Activated gamma-delta T cell treated with anti-CD3 and anti-CD28 coated beads, Interleukin-2, amount 50 U/mL, for 16 hours (primary cell): ENCODE measurements around the gene NCAM2.

ENCODE experiments used
- DNase-seq: peaks from one replicate; pipeline ENCODE4 v3.0.0-alpha.2; 2020; ENCODE audit warnings: low read depth

Gene NCAM2

GRCh38 chr21:20997636-20998455 lies at the start of gene NCAM2:
NCAM2 (plus strand) TSS chr21:20998409.
- DNase-seq: peak; percentile 39

- DNase-seq: no peak
These were observed 48.3 kb upstream of the NCAM2 start for GRCh38 chr21:20949884-20950283.

DNA sequence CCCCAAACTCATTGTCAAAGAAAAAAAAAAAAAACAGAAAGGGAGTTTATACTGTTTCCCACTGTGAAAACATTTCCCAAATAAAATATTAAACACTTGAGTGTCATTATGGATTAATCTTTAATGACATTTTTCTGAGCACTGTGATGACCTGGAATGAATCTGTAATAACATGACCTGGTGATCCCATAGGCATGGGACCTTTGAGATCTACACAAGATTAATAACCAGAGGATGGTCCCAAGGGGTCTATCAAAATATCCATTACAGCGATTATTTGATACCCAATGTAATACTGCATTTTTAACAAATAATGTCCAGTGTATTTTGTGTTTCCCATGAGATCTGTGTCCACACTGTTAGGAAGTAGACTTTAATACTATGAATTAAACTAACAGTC lies 32.4 kb upstream of the NCAM2 start:
- no peak for DNase-seq

GRCh38 chr21:20968391-20968790 lies 29.8 kb upstream of the NCAM2 start:
- DNase-seq: no peak

- DNase-seq: no peak
These were observed 27.5 kb upstream of the NCAM2 start for GRCh38 chr21:20970691-20971090.

GRCh38 chr21:20971296-20971921 lies 26.8 kb upstream of the NCAM2 start:
- no peak for DNase-seq

- no peak for DNase-seq
These were observed 3.4 kb upstream of the NCAM2 start for GRCh38 chr21:20994790-20995189.

- DNase-seq: no peak
These were observed 1.5 kb upstream of the NCAM2 start for GRCh38 chr21:20996421-20997310.

DNA sequence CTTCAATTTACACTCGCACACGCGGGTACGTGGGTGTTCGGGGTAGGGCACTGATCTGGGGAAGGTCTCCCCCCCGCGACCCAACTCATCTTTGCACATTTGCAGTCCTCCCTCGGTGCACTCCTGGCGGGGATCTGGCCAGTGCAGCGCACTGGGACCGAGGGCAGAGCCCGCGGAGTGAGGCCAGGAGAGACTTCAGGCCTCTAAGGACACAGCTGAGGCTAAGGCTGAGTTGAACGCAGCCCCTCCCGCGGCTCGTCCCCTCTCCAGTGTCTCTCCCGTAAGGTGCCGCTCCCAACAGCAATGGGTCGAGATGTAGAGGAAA lies 936 bp upstream of the NCAM2 start:
- no peak for DNase-seq

GRCh38 chr21:20998456-20998789 lies 214 bp downstream of the NCAM2 start:
- DNase-seq: no peak

GRCh38 chr21:20998886-20999285 lies 677 bp downstream of the NCAM2 start:
- DNase-seq: no peak

DNA sequence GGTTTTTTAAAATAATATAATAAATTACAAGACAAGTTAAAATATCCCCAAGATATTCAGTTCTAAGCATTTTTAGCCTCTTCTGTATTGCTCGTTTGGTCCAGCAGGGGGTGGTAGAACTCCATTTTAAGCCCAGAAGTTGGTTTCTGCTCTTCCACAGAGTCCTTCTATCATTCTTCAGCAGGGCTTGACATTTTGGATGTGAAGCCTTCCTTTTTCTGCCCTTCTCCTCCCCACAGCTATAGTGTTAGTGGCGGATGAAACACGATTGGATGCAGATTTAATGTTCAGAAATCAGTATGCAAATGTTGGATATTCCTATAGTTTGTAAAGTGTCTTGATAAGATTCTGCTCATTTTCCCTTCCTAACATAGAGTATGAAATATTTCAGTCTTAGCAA lies 1.4 kb downstream of the NCAM2 start:
- DNase-seq: no peak

- DNase-seq: no peak
These were observed 2.5 kb downstream of the NCAM2 start for GRCh38 chr21:21000591-21001175.

- DNase-seq: no peak
These were observed 3.4 kb downstream of the NCAM2 start for GRCh38 chr21:21001591-21002100.

GRCh38 chr21:21002153-21002552 lies 3.9 kb downstream of the NCAM2 start:
- DNase-seq: no peak

- DNase-seq: no peak
These were observed 5.5 kb downstream of the NCAM2 start for GRCh38 chr21:21003701-21004100.

GRCh38 chr21:21007606-21008005 lies 9.4 kb downstream of the NCAM2 start:
- no peak for DNase-seq

GRCh38 chr21:21010228-21010627 lies 12.0 kb downstream of the NCAM2 start:
- DNase-seq: no peak

DNA sequence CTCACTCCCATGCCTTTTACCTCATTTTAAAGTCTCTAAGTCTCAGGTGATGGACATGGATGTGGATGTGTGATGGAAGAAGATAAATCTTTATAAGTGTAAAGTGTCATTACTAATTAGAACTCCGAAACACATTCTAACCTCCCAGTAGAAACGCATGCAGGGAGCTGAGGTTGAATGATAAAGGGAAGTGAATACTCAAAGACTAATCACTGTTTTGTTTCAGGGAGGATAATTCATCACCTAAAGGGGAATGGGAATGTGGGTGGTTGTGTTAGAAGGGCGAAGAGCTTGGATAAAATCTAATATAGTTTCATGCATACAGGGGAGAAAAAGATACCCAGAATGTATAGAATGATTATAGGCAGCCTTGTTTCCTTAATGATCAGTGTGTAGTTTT lies 12.5 kb downstream of the NCAM2 start:
- no peak for DNase-seq

- no peak for DNase-seq
These were observed 20.6 kb downstream of the NCAM2 start for GRCh38 chr21:21018821-21019220.

GRCh38 chr21:21019681-21020080 lies 21.5 kb downstream of the NCAM2 start:
- DNase-seq: no peak

GRCh38 chr21:21025742-21026141 lies 27.5 kb downstream of the NCAM2 start:
- DNase-seq: no peak
